ENCODE results near the gene GTPBP4. TPM values are rescaled to one million over a fixed set of nuclear protein-coding genes. Genes with fewer than 3 reads are reported as not detected.

Gene GTPBP4
- polyA plus RNA-seq, 1 donor (not counting 4 experiments of a cell fraction or from before 2014, with no cell fraction given), result 70.4 TPM

DNA sequence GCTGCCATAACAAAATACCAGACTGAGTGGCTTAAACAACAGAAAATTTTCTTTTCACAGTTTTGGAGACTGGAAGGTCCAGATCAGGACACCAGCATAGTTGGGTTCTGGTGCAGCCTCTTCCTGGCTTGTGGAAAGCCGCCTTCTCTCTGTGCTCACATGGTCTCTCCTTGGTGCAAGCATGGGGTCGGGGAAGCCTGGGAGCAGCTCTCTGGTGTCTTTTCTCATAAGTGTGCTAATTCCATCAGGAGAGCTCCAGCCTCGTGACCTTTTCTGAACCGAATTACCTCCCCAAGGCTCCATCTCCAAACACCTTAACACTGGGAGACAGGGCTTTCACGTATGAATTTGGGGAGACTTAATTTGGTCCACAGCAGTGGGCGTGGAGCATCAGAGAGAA is 4.8 kb upstream of the GTPBP4 start:
- DNase-seq (ENCODE audit: low read depth, low spot score) (no peak), FAIRE-seq (no peak)
- H3K27me3 ChIP-seq (ENCODE audit: control insufficient read depth, extremely low read depth, insufficient read depth, low read length), result no peaks in the 10 kb centered on the region
- H2AFZ ChIP-seq (ENCODE audit: control insufficient read depth, low read length), result no peak overlapping the region
- peaks cover 14% of the 10 kb centered on the region for H3K9me3 ChIP-seq (ENCODE audit: control insufficient read depth, low read depth, low read length)
- H3K79me2 ChIP-seq (ENCODE audit: control insufficient read depth, insufficient read depth, low read length), result peaks cover 7% of the 10 kb centered on the region
- no peaks in the 10 kb centered on the region for H4K20me1 ChIP-seq (ENCODE audit: control insufficient read depth, extremely low read depth, insufficient read depth, low read length)
- H3K4me3 ChIP-seq (ENCODE audit: control insufficient read depth in 2 of 3, extremely low read depth in 1 of 3, insufficient read depth in 2 of 3, low read depth in 1 of 3, low read length in 3 of 3), result no peak overlapping the region
- no peak overlapping the region for H3K27ac ChIP-seq (ENCODE audit: control insufficient read depth, insufficient read depth, low read length)
- no peak overlapping the region for H3K9ac ChIP-seq (ENCODE audit: control insufficient read depth, extremely low read depth, insufficient read depth, low read length)
- TF ChIP-seq, protein P1, sequence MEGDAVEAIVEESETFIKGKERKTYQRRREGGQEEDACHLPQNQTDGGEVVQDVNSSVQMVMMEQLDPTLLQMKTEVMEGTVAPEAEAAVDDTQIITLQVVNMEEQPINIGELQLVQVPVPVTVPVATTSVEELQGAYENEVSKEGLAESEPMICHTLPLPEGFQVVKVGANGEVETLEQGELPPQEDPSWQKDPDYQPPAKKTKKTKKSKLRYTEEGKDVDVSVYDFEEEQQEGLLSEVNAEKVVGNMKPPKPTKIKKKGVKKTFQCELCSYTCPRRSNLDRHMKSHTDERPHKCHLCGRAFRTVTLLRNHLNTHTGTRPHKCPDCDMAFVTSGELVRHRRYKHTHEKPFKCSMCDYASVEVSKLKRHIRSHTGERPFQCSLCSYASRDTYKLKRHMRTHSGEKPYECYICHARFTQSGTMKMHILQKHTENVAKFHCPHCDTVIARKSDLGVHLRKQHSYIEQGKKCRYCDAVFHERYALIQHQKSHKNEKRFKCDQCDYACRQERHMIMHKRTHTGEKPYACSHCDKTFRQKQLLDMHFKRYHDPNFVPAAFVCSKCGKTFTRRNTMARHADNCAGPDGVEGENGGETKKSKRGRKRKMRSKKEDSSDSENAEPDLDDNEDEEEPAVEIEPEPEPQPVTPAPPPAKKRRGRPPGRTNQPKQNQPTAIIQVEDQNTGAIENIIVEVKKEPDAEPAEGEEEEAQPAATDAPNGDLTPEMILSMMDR (optimal IDR thresholded peaks at IDR 0.05 in 1 of 3, IDR thresholded peaks at IDR 0.05 in 1 of 3, conservative IDR thresholded peaks at IDR 0.05 in 1 of 3; ENCODE audit: extremely low read depth in 1 of 3, insufficient read depth in 2 of 3, low read length in 3 of 3), result no peak
- TF ChIP-seq EZH2 (IDR thresholded peaks at IDR 0.05; ENCODE audit: low read length), result no peak
- no peaks in the 10 kb centered on the region for H3K9me1 ChIP-seq (ENCODE audit: control insufficient read depth, extremely low read depth, insufficient read depth, low read length)
- dilution Hi-C loops (cut with MboI; ENCODE audit: extremely low pct_ligation_motif_present, low sequenced_read_pairs), result no loop called here
- H3K4me2 ChIP-seq (ENCODE audit: control insufficient read depth, extremely low read depth, insufficient read depth, low read depth, low read length), result no peak overlapping the region
- H3K36me3 ChIP-seq (ENCODE audit: control insufficient read depth in 2 of 2, extremely low read depth in 1 of 2, insufficient read depth in 2 of 2, low read length in 2 of 2), result no peaks in the 10 kb centered on the region
- H3K4me1 ChIP-seq (ENCODE audit: control insufficient read depth, extremely low read depth, insufficient read depth, low read length), result peaks cover 26% of the 10 kb centered on the region

DNA sequence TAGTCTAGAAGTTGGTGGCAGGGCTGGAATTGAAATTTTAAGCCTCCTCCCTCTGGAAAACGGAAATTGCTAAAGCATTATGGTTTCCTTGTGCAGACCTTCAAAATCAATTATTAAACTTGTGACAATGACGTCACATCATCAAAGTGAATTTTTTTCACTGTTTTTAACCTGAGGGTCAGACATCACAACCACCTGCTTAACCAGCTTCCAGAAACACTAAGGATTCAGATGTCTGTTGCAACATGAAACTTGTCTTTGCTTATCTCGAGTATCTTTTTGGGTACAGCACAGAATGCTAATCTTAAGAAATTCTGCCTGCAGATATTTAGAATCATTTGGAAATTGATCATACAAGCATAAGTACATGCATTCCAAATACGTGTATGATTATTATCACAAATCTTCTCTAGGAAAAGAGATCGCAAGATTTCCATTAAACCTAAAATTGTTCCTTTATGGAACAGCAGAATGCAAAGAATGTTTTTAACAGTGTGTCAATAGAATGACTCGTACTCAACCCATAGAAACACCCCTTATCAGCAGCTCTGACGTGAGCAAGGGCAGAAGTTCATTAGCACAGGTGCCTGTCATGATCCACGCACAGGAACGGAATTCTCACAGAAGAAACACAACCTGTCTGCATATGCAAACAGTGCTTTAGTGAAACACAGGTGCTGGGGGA is 4.1 kb upstream of the GTPBP4 start:
- FAIRE-seq, result peak; percentile 72
- TF ChIP-seq, protein P1 (optimal IDR thresholded peaks at IDR 0.05 in 1 of 3, IDR thresholded peaks at IDR 0.05 in 1 of 3, conservative IDR thresholded peaks at IDR 0.05 in 1 of 3; ENCODE audit: extremely low read depth in 1 of 3, insufficient read depth in 2 of 3, low read length in 3 of 3), result no peak
- Histone ChIP-seq H3K4me2 (ENCODE audit: control insufficient read depth, extremely low read depth, insufficient read depth, low read depth, low read length) (no peak overlapping the region), H3K27me3 (ENCODE audit: control insufficient read depth, extremely low read depth, insufficient read depth, low read length) (no peaks in the 10 kb centered on the region), H3K27ac (ENCODE audit: control insufficient read depth, insufficient read depth, low read length) (no peak overlapping the region), H3K4me3 (ENCODE audit: control insufficient read depth in 2 of 3, extremely low read depth in 1 of 3, insufficient read depth in 2 of 3, low read depth in 1 of 3, low read length in 3 of 3) (no peak overlapping the region), H2AFZ (ENCODE audit: control insufficient read depth, low read length) (no peak overlapping the region), H3K4me1 (ENCODE audit: control insufficient read depth, extremely low read depth, insufficient read depth, low read length) (peaks cover 26% of the 10 kb centered on the region), H3K36me3 (ENCODE audit: control insufficient read depth in 2 of 2, extremely low read depth in 1 of 2, insufficient read depth in 2 of 2, low read length in 2 of 2) (no peaks in the 10 kb centered on the region), H3K9ac (ENCODE audit: control insufficient read depth, extremely low read depth, insufficient read depth, low read length) (no peak overlapping the region), H3K9me1 (ENCODE audit: control insufficient read depth, extremely low read depth, insufficient read depth, low read length) (no peaks in the 10 kb centered on the region), H3K9me3 (ENCODE audit: control insufficient read depth, low read depth, low read length) (peaks cover 12% of the 10 kb centered on the region), H4K20me1 (ENCODE audit: control insufficient read depth, extremely low read depth, insufficient read depth, low read length) (no peaks in the 10 kb centered on the region), H3K79me2 (ENCODE audit: control insufficient read depth, insufficient read depth, low read length) (peaks cover 14% of the 10 kb centered on the region)
- DNase-seq (ENCODE audit: low read depth, low spot score), result no peak
- dilution Hi-C loops (cut with MboI; ENCODE audit: extremely low pct_ligation_motif_present, low sequenced_read_pairs), result no loop called here
